Measurements from ENCODE around the gene TAF1B.

- TF ChIP-seq, protein P1, sequence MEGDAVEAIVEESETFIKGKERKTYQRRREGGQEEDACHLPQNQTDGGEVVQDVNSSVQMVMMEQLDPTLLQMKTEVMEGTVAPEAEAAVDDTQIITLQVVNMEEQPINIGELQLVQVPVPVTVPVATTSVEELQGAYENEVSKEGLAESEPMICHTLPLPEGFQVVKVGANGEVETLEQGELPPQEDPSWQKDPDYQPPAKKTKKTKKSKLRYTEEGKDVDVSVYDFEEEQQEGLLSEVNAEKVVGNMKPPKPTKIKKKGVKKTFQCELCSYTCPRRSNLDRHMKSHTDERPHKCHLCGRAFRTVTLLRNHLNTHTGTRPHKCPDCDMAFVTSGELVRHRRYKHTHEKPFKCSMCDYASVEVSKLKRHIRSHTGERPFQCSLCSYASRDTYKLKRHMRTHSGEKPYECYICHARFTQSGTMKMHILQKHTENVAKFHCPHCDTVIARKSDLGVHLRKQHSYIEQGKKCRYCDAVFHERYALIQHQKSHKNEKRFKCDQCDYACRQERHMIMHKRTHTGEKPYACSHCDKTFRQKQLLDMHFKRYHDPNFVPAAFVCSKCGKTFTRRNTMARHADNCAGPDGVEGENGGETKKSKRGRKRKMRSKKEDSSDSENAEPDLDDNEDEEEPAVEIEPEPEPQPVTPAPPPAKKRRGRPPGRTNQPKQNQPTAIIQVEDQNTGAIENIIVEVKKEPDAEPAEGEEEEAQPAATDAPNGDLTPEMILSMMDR (IDR thresholded peaks at IDR 0.05), result no peak
- no peak for TF ChIP-seq POLR2AphosphoS5 (IDR thresholded peaks at IDR 0.05)
Observed at GRCh38 chr2:9951272-9951521, 107.9 kb downstream of the TAF1B start.

All from breast epithelium (tissue), 3 donors.